Activated T-cell treated with anti-CD3 and anti-CD28 coated beads for 48 hours (primary cell): ENCODE results near the gene NTSR1.

ENCODE experiments used
- DNase-seq: peaks from one replicate; pipeline ENCODE4 v3.0.0-alpha.2; 2020; ENCODE audit warnings: low read depth

The NTSR1 gene

DNA sequence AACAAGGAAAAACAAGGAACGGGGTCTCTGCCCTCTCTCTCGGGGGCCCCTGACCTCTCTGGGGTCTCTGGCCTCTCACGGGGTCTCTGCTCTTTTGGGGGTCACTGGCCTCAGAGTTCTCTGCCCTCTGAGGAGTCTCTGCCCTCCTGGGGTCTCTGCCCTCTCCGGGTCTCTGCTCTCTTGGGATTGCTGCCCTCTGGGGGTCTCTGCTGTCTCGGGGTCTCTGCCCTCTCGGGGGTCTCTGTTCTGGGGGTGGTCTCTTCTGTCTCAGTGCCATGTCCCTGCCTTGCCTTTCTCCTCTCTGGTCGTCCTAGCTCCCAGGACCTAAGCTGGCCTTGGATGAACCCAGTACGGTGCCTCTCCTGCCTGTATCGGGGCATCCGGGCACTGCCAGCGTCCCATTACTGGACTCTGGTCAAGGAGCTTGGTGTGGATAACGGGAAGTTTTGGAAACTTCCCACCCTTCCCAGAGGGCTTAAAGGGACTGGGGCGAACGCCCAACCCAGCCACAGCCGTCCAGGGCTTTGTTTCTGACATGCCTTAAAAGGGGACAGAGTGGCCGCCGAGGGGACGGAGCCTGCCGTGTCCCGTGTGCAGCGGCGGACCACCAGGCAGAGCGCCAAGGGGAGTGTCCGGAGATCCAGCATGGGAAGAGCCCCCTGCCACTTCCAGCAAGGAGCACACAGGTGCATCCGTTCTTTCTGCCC lies 62.9 kb downstream of the NTSR1 start:
- no peak for DNase-seq

DNA sequence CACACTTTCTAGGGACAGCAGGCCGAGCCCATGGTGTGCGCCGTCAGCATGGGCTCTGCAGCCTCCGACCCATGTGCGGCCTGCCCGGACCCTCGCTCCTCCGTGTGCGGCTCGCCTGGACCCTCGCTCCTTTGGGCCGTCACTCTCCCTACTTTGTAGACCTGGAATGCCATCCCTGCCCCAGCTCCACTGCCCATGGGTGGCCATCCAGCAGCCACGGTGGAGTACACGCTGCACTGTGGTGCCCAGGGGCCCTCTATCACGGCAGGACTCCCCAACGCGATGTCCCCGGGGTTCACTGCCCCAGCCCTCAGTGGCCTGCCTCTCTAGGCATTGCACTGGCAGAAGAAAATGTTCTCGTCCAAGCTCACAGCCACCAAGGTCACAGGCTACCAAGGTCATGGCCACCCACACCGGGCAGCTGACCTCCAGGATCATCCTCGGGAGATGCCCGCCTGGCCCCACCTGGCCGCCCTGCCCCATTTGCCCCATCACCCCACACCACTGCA lies 63.5 kb downstream of the NTSR1 start:
- no peak for DNase-seq

DNA sequence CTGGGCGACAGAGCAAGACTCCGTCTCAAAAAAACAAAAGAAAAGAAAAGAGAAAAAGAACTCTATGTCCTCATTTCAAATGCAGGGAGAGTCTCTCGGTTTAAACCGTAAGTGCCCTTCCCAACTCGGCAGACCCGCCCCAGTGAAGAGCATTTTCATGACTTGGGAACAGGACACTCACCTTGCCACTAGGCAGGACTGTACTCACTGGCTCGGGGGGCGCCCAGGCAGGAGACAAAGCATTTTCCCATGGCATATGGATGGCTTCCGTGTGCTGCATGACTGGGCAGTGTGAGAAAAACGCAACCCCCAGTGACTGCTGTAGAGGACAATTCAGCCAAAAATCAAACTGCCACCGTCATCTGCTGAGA lies 64.0 kb downstream of the NTSR1 start:
- no peak for DNase-seq

DNA sequence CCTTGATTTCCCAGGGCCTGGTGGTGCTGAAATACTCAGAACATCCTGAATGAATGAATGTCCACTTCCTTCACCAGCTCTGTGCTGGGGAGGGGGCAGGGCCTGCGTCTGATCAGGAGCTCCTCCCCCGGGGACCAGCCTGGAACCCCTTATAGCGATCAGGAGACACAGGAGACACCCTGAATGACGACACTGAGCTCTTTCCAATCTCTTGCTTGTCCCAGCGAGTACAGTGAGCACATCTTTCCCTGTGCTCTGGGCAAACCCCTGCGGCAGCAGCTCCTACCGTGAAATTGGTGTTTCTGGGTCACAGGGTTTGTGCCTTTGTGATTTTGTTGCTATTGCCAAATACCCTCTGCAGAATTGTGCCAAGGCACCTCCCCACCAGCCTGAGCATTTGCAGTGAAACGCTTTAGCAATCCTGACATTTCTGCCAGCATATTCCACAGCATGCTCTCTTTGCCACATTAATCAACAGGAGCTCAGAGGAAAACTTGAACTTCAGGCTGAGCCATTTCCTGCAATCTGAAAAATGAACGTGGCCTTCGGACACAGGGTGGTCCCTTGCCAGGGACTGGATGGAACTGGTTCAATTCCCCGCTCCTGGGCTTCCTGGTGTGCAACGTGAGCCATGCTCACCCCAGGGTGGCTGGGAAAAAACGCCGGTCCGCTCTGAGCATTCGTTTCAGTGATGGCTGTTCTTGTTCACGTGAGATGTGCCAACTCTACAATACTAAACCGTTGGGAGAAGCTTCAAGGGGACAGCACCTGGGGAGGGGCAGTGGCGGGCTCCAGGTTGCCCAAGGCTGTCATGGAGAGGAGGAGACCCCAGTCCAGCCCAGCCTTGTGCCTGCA lies 64.6 kb downstream of the NTSR1 start:
- DNase-seq = no peak

DNA sequence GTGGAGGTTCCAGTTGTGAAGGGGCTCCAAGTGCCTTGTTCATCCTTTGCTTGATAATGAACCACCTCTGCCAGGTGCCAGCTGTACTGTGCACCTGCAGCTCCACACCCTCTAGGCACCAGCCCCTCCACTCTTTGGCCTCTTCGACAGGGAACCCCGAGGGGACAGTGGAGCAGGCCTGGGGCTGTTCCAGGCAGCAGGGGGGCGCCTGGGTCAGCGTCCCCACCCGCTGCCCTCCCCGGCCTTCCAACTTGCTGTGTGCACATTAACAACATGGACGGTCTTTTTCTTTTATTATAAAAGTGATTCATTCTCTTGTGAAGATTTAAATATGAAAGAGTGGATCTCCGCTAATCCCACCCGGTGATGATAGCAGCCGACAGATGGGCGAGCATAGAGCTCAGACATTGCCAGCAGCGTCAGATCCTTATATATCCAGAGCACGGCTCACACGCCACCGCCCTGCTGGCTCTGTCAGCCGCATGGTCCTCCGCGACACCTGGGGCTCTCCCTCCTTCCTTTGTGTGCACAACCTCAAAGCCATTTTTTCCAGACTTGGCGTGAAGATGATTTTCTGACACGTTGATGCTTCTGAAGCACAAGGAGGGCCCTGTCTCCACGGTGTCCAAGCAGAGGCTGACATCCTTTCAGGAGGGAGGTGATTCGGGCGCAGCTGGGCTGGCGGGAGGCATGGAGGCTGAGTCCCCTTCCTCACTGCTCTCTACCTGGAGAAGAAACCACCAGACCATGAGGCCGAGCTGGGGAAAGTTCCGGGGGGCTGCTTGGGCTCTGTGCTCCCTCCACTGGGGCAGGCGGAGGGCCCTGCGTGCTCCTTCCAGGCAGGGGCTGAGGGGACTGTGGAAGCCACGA lies 65.4 kb downstream of the NTSR1 start:
- DNase-seq = no peak

DNA sequence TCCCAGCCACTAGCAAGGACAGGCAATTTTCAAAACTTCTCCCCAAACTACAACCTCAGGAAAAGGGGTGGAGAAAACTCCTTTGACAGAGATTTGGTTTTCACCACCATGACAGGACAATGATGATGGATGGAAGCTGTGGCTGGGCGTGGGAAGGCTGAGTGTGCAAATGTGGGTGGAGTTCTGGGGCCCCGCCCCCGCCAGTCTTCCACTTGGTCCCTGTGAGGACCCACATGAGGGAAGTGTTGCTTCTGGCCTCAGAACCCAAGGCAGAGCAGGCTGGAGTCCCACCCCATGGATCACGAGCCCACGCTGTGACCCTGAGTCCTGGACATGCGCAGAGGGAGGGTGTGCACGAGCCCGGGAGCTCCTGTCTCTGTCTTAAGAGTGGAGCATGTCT lies 66.1 kb downstream of the NTSR1 start:
- peak; percentile 22 for DNase-seq

DNA sequence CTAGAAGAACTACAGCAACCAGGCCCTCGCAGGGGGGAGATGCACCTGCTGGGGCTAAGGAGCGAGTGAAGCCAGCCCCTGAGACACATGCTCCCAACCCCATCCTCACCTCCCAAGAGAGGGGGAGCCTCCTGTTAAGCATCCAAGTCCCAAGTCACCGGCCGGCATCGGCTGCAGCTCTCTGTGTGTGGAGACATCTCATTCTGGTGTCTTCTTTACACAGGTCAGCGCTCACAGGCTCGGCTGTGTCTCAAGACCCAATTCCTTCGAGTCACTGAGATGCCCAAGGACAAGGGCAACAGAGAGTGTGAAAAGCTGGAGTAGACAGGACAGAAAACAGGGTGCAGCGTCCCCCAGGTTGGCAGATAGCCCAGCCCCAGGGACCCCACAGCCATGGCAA lies 66.6 kb downstream of the NTSR1 start:
- no peak for DNase-seq

DNA sequence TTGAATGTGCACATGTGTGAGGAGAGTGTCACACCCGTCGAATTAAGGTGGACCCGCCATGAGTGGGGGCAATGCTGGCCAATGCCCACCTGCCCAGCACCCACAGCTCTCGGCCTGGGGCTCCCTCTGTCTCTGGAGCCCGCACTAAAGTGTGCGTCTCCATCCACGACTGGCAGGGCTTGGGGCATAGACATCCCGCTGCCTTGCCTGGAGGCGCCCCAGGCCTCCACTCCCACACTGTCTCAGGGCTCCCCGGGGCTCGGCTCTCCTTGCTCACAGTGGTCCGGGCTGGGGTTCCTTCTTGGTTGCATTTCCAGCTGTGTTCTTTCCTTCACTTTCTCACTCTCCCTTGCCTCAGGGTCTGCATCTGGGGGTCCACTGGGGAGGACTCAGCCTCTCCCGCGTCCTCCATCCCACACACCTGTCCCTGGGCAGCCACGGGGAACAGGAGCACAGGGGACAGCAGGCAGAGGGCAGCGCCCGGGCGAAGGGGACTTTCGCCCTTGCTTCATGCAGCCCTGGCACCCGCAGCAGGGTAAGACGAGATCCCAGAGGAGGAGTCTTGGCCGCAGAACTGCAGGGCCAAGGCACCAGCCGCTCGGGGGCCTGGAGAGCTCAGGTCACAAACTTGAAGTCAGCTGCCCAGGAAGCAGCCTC lies 67.5 kb downstream of the NTSR1 start:
- no peak for DNase-seq

DNA sequence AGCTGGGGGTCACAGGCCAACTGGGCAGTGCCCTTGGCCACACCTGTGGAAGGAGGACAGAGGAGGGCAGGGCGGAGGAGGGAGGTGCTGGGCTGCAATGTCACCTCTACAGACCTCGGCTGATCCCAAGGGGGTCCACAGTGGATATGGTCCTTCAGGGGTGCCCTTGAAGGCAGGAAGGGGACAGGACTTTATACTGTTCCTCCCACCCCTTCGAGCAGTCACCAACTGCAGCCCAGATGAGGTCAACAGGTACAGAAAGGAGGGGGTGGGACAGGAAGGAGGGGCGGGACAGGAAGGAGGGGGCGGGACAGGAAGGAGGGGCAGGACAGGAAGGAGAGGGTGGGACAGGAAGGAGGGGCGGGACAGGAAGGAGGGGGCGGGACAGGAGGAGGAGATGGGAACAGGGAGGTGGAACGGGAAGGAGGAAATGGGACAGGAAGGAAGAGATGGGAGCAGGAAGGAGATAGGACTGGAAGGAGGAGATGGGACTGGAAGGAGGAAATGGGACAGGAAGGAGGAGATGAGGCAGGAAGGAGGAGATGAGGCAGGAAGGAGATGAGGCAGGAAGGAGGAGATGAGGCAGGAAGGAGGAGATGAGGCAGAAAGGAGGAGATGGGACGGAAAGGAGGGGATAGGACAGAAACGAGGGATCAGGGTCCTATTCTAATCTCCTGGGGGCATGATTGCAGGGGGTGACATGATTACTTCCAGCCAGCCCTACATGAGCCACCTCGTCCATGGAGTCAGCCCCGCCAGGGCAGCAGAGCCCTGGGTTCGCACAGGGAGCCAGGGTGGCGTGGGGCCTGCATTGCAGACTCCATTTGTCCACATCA lies 68.3 kb downstream of the NTSR1 start:
- DNase-seq = peak; percentile 49

DNA sequence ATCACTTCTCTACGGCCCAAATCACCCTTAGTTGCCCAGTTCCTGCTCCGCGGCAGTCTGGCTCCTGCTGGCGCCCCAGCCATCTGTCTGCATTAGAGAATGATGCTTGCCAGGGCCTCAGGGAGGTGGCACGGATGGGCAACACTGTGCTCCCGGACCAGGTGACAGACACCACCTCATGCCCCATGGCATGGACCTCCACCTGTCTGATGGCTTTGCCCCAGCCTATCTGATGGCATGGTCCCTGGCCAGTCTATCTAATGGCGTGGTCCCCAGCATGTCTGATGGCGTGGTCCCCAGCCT lies 68.8 kb downstream of the NTSR1 start:
- no peak for DNase-seq

DNA sequence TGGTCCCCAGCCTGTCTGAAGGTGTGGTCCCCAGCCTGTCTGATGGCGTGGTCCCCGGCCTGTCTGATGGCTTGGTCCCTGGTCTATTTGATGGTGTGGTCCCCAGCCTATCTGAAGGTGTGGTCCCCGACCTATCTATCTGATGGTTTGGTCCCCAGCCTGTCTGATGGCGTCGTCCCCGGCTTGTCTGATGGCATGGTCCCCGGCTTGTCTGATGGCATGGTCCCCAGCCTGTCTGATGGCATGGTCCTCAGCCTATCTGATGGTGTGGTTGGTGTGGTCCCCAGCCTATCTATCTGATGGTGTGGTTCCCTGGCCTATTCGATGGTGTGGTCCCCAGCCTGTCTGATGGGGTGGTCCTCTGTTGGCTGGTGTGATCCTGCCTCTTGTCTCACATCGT lies 69.4 kb downstream of the NTSR1 start:
- no peak for DNase-seq

DNA sequence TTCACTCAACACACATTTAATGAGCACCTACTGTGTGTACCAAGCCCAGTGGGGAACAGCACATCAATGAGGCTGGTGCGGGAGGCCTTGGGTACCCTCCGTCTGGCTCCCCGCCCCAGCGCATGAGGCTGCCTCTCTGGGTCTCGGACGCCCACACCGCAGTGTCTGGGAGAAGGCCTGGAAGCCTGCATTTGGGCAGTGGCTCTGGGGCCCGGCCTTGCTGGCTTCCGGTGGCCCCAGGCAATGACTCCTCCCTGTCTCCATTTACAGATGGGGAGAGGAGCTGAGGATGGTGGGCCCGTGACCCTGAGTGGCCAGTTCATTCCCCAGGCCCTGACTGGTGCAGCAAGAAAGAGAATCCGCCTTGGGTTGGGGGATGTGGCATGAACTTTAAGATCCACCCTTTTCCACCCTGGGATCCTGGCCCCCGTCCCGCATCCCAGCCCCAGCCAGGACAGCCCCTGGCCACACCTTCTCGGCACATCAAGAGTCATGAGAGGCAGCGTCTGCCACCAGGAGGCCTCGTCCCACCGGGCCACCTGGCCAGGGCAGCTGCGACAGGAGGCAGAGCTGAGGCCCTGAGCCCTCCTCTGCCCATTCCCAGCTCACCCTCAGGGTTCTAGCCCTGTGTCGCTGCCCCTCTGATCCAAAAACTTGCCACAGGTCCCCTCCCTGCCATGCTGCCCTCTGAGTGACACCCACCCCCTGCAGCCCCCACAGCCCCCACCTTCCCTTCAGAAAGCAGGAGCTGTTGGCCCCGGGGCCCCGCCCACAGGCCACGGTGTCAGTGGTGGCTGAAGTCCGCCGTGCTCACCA lies 70.2 kb downstream of the NTSR1 start:
- no peak for DNase-seq

DNA sequence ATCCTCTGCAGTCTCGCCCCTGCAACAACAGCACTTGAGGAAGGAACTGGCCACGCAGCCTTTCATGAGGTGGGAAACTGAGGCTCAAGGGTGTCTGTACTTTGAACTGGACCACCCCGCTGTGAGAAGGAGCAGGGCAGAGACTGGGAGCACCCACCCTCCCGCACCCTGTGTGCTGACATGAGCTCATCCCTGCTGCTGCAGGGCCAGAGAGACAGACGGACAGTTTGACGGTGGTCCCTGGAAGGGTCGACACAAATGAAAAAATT lies 70.7 kb downstream of the NTSR1 start:
- DNase-seq = no peak

DNA sequence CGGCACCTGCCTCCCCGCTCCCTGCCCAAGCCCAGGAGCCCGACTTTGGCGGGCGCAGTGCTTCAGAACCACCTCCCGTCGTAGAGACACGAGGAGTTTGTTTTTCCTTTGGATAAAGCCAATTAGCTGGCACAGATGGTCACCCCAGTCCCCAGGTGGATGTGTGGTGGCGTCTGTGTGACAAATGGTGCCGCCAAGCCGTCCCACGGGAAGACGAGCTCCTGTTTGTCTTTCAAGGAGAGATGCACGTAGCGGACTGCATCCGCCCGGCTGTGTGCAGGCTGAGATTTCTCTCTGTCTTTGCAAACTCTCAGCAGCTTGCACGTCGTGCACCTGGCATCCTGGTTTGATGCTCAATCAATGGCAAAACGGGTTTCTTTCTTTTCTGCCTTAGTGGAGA lies 71.6 kb downstream of the NTSR1 start:
- no peak for DNase-seq

DNA sequence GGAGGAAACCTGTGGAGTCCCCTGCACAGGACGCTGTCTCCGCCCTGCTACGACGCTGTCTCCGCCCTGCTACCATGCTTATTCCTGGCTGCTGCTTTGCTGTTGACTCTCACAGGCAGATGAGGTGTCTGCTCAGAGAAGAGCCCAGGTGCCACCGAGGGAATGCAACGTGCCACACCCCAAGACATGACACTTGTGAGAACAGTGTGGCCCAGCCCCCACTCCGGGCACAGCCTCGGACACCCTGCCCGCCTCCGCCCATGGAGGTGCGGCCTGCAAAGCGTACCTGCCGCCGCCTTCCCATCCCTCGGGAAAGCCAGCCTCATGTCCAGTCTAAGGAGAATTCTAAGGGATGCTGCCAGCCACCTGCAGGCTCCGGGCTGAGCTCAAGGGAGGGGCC lies 72.1 kb downstream of the NTSR1 start:
- DNase-seq = no peak

DNA sequence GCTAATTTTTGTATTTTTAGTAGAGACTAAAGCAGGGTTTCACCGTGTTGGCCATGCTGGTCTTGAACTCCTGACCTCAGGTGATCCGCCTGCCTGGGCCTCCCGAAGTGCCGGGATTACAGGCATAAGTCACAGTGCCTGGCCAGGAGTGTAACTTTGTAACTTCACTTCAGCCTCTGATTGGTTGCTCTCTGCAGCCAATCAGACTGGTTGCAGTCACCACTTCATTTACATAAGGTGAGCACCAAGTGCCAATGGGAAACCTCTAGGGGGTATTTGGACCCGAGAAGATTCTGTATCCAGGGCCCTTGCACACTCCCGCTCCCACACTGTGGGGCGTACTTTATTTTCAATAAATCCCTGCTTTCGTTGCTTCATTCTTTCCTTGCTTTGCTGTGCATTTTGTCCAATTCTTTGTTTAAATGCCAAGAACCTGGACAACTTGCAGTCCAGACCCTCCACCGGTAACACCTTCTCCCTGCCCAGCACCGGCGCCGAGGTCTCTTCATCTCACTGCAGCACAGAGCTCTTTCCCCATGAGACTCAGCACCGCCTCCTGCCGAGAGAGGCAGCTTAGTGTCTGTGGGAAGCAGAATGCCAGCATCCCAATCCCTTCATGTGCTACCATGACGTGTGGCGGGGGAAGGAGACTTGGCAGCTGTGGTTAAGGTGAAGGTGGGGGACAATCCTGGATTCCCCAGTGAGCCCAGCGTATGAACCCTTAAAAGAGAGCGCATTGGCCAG lies 73.7 kb downstream of the NTSR1 start:
- DNase-seq = no peak

DNA sequence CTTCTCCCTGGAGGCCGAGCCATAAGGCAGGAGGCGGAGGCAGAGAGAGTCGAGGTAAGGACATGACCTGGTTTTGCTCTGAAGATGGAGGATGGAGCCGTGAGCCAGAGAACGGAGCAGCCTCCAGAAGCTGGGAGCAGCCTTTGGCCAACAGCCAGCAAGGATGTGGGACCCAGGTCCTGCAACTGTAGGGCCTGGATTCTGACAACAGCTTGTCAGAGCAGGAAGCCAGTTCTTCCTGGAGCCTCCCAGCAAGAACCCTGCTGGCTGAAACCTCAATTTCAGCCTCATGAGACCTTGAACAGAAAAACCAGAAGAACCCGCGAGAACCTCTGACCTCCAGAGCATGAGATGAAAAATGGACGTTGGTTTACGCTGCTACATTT lies 74.2 kb downstream of the NTSR1 start:
- DNase-seq = no peak

DNA sequence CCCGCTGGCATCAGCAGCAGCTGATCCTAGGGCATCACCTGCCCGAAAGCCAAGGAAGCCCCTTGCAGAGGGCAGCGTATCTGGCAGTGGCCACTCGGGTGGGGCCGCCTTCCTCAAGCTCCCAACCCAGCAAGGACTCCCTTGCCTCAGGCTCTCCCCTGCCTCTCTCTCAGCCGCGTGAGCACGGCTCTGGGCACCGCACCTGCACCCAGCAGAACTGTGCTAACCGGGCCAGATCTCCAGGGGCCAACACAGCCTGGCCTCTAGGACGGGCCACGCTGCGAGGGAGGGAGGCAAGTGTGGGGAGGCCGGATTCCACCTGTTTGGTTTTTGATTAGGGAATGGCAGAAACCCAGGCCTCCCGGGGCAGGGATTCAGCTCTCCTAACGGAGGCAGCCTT lies 75.9 kb downstream of the NTSR1 start:
- no peak for DNase-seq

DNA sequence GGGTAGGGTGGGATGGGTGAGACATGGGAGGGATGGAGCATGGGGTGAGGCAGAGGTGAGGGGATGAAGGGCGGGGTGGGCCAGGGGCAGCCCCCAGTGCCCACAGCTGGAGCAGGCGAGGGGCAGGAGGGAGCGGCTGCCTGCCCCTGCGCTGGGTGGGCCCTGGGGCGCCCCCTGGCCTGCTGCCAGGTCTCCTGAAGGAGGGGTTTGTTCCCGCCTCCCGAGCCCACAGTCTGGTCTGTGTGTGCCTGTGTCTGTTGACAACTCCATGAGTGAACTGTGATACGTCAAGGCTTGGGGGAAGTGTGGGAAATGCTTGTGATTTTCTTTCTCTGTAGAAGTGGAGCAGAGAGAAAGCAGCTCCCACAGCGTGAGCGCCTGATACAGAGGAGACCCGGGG lies 76.8 kb downstream of the NTSR1 start:
- DNase-seq = no peak

DNA sequence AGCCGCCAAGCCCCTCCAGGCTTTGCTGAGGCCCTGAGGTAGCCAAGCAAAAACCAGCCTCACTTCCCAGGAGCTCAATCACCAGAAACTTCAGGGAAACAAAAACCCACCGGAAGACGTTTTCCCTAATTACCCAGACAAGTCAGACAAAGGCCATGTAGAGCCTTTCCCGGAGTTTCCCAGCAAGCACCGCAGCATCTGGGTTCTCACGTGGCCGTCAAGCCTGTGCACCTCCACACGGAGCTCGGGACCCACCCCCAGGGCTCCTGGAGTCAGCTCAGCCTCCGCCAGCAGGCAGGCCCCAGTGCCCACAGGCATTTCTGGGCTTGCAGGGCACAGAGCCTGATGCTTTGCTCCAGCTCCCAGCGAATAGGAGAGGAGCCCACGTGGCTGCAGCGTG lies 77.5 kb downstream of the NTSR1 start:
- DNase-seq = no peak
